HG02759 (cell line): ENCODE data around the gene GRIPAP1.

Source experiments
- ATAC-seq: cut with Tn5 transposase; IDR thresholded peaks from one replicate; pipeline ENCODE4 v1.9.1; 2021; ENCODE audit warnings: mild to moderate bottlenecking, moderate library complexity; ENCODE audit not compliant: unreplicated experiment

GRIPAP1 gene

GRCh38 chrX:48961585-48962091 lies 40.4 kb downstream of the GRIPAP1 start:
- no peak for ATAC-seq

- no peak for ATAC-seq
Measured at GRCh38 chrX:48960291-48960690, 41.8 kb downstream of the GRIPAP1 start.

GRCh38 chrX:48958635-48959094 lies 43.4 kb downstream of the GRIPAP1 start:
- ATAC-seq = no peak

- peak; percentile 87 for ATAC-seq
Measured at GRCh38 chrX:48957827-48958634, 44.0 kb downstream of the GRIPAP1 start.

- ATAC-seq = peak; percentile 51
Measured at GRCh38 chrX:48957477-48957826, 44.6 kb downstream of the GRIPAP1 start, which contains the start of gene OTUD5. OTUD5 (minus strand) TSS chrX:48957607; CDS start chrX:48957570, 37 bp downstream.

GRCh38 chrX:48956728-48957414 lies 45.2 kb downstream of the GRIPAP1 start:
- peak; percentile 0 for ATAC-seq

- no peak for ATAC-seq
Measured at GRCh38 chrX:48948589-48948988, 53.5 kb downstream of the GRIPAP1 start.

GRCh38 chrX:48945517-48946348 lies 56.3 kb downstream of the GRIPAP1 start:
- no peak for ATAC-seq

- no peak for ATAC-seq
Measured at GRCh38 chrX:48942895-48943294, 59.2 kb downstream of the GRIPAP1 start.

- ATAC-seq = no peak
Measured at GRCh38 chrX:48940404-48940955, 61.6 kb downstream of the GRIPAP1 start.

GRCh38 chrX:48939524-48940228 lies 62.4 kb downstream of the GRIPAP1 start:
- ATAC-seq = no peak

GRCh38 chrX:48938721-48939425 lies 63.2 kb downstream of the GRIPAP1 start:
- ATAC-seq = peak; percentile 55

- peak; percentile 61 for ATAC-seq
Measured at GRCh38 chrX:48937054-48937907, 64.8 kb downstream of the GRIPAP1 start.

- ATAC-seq = no peak
Measured at GRCh38 chrX:48936429-48937053, 65.5 kb downstream of the GRIPAP1 start.

GRCh38 chrX:48935301-48935670 lies 66.8 kb downstream of the GRIPAP1 start:
- no peak for ATAC-seq

GRCh38 chrX:48934581-48935300 lies 67.3 kb downstream of the GRIPAP1 start:
- no peak for ATAC-seq

- ATAC-seq = no peak
Measured at GRCh38 chrX:48933757-48934156, 68.3 kb downstream of the GRIPAP1 start.
